CD4-positive, alpha-beta T cell (primary cell): Measurements from ENCODE around the gene TGFB1I1. TPM values are rescaled to one million over a fixed set of nuclear protein-coding genes. Genes with fewer than 3 reads are reported as not detected.

ENCODE experiments used
- ATAC-seq: fragments of 200-7000 bp; cut with Tn5 transposase; one replicate; pipeline ENCODE4 v1.10.0; 2022; ENCODE audit warnings: mild to moderate bottlenecking; ENCODE audit not compliant: poor library complexity
- CTCF ChIA-PET: fragments of 350-600 bp; sonication (Branson Sonifier 250); formaldehyde crosslinking; loops from one replicate; lab custom pipeline; 2021; ENCODE audit warnings: antibody characterized with exemption, inconsistent platforms; lab: Charles Lee
- POLR2A ChIA-PET: fragments of 350-600 bp; sonication (Branson Sonifier 250); formaldehyde crosslinking; loops from one replicate; lab custom pipeline; 2021; ENCODE audit warnings: antibody characterized with exemption, inconsistent platforms; lab: Charles Lee
- DNase-seq, 14 experiments: peaks; one replicate each; pipeline ENCODE4 v3.0.0-alpha.2; 2013 to 2020; ENCODE audit warnings: mixed read lengths in 2 of 14
- H3K27ac ChIP-seq, 2 donors: one replicate each; pipeline versions ENCODE4 v1.5.1 to v1.7.0; 2013; ENCODE audit warnings: low read length in 2 of 2, low read depth in 1 of 2, mild to moderate bottlenecking in 1 of 2
- H3K27me3 ChIP-seq, 2 experiments: 1 replicate in 1 of 2; 2 replicates in 1 of 2; pipeline versions ENCODE4 v1.6.1 to v1.7.0; 2013; ENCODE audit warnings: low read length in 2 of 2, control low read depth in 1 of 2, mild to moderate bottlenecking in 1 of 2, moderate library complexity in 1 of 2; ENCODE audit not compliant: insufficient read depth in 2 of 2, control insufficient read depth in 1 of 2
- H3K36me3 ChIP-seq: one replicate; pipeline ENCODE4 v1.6.1; 2013; ENCODE audit warnings: low read length, control low read depth; ENCODE audit not compliant: insufficient read depth
- H3K4me1 ChIP-seq: one replicate; pipeline ENCODE4 v1.6.1; 2013; ENCODE audit warnings: low read length, control low read depth; ENCODE audit not compliant: insufficient read depth
- H3K4me3 ChIP-seq: one replicate; pipeline ENCODE4 v1.5.1; 2013; ENCODE audit warnings: mild to moderate bottlenecking, low read length, moderate library complexity
- H3K9me3 ChIP-seq, 2 experiments: 1 replicate in 1 of 2; 2 replicates in 1 of 2; pipeline versions ENCODE4 v1.6.1 to v1.7.0; 2013; ENCODE audit warnings: low read length in 2 of 2, mild to moderate bottlenecking in 2 of 2, control low read depth in 1 of 2, moderate library complexity in 1 of 2; ENCODE audit not compliant: control insufficient read depth in 1 of 2, insufficient read depth in 1 of 2
- H3K27ac Mint-ChIP-seq: one replicate; pipeline ENCODE4 v1.8.0; 2020; ENCODE audit warnings: mixed read lengths
- H3K27me3 Mint-ChIP-seq: one replicate; pipeline ENCODE4 v1.8.0; 2021; ENCODE audit warnings: mixed read lengths
- H3K36me3 Mint-ChIP-seq: one replicate; pipeline ENCODE4 v1.8.0; 2021; ENCODE audit warnings: low read depth, mixed read lengths
- H3K4me1 Mint-ChIP-seq: one replicate; pipeline ENCODE4 v1.8.0; 2021; ENCODE audit warnings: low read depth, mixed read lengths
- H3K4me3 Mint-ChIP-seq: one replicate; pipeline ENCODE4 v1.8.0; 2020; ENCODE audit warnings: mild to moderate bottlenecking, mixed read lengths
- H3K9me3 Mint-ChIP-seq: one replicate; pipeline ENCODE4 v1.8.0; 2020; ENCODE audit warnings: mixed read lengths
- intact Hi-C, 2 experiments: fragments of 100-400 bp; cut with DNase I in 1 of 2; cut with micrococcal nuclease in 1 of 2; formaldehyde crosslinking; loops; one replicate each; pipeline versions ENCODE4 v1.15.1 to v1.9.0; 2023 to 2025; cut with DNase I, micrococcal nuclease
- total RNA-seq, 174 experiments: library from RNA in 2 of 174; stranded (reverse) in 2 of 174; gene quantifications; one replicate each; pipeline ENCODE4 v1.2.3 and lab custom pipeline; 2021 to 2026
- TF ChIP-seq, protein P1 (sequence below): fragments of 200-600 bp; IDR thresholded peaks from one replicate; pipeline ENCODE4 v1.8.0; 2022; ENCODE audit warnings: antibody characterized with exemption, mild to moderate bottlenecking

TGFB1I1 gene
- total RNA-seq, 2 experiments from 2014 or later, result 0.36 to 0.42 TPM

DNA sequence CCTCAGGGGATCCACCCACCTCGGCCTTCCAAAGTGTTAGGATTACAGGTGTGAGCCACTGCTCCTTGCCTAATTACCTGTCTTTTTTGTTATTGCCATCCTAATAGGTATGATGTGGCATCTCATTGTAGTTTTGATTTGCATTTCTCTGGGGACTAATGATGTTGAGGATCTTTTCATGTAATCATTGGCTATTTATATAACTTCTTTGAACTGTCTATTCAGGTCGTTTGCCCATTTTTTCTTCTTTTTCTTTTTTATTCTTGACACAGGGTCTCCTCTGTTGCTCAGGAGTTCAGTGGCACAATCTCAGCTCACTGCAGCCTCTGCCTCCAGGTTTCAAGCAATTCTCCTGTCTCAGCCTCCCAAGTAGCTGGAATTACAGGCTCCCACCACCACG is 1.3 kb upstream of the TGFB1I1 start:
- DNase-seq, result no peak
- H3K27ac Mint-ChIP-seq, result no peak overlapping the region
- no peaks in the 10 kb centered on the region for H3K9me3 Mint-ChIP-seq
- H3K4me1 Mint-ChIP-seq, result peaks cover 10% of the 10 kb centered on the region
- intact Hi-C loops, result loop anchor here in 1 of 2 experiments (5.0 kb wide), 1 partner anchor 387 kb away; no protein-coding TSS in a partner anchor
- H3K4me3 Mint-ChIP-seq, result no peak overlapping the region
- H3K36me3 ChIP-seq, result peaks cover 8% of the 10 kb centered on the region
- POLR2A ChIA-PET, result interaction anchor here (1.6 kb wide), 1 partner anchor 10 kb away, joined by 7 read pairs; no protein-coding TSS in a partner anchor
- peaks cover 12% of the 10 kb centered on the region for H3K36me3 Mint-ChIP-seq
- TF ChIP-seq, protein P1, sequence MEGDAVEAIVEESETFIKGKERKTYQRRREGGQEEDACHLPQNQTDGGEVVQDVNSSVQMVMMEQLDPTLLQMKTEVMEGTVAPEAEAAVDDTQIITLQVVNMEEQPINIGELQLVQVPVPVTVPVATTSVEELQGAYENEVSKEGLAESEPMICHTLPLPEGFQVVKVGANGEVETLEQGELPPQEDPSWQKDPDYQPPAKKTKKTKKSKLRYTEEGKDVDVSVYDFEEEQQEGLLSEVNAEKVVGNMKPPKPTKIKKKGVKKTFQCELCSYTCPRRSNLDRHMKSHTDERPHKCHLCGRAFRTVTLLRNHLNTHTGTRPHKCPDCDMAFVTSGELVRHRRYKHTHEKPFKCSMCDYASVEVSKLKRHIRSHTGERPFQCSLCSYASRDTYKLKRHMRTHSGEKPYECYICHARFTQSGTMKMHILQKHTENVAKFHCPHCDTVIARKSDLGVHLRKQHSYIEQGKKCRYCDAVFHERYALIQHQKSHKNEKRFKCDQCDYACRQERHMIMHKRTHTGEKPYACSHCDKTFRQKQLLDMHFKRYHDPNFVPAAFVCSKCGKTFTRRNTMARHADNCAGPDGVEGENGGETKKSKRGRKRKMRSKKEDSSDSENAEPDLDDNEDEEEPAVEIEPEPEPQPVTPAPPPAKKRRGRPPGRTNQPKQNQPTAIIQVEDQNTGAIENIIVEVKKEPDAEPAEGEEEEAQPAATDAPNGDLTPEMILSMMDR, result no peak
- H3K27me3 Mint-ChIP-seq, result peaks cover 13% of the 10 kb centered on the region
- peaks cover 47% of the 10 kb centered on the region for H3K4me1 ChIP-seq
- no peak overlapping the region for H3K27ac ChIP-seq
- CTCF ChIA-PET, result no interaction called here
- H3K9me3 ChIP-seq, result peaks cover 0 to 6% of the 10 kb centered on the region in 2 experiments
- ATAC-seq, result no peak
- peaks cover 10 to 24% of the 10 kb centered on the region in 2 experiments for H3K27me3 ChIP-seq
- H3K4me3 ChIP-seq, result no peak overlapping the region

DNA sequence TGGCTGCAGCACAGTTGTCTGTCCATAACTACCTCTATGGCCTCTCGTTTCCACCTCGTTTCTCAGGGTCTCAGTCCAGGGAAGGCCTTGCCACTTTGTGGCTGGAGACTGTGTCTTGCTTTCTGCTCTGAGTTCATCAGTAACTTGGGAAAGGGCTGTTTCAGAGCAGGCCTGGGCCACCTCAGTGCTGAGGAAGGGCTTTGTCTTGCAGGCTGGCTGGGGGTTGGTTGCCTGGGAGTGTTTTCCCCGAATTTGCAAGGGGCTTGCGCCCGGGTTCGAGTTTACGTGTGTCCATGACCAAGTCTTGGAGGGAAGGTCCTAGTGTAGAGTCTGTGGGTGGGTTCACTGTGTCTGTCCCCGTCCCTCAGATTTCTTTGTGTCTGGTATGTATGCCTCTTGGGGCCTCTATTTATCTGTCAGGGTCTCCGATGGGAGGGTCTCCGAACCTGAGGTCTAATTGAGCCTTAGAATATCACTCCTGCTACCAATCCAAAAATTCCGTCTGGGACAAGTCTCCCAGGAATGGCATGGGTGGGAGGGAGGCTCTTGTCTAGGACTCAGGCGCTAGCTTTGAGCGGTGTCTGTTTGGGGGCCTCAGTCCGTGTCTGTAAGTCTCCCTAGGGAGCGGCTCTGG is 594 bp upstream of the TGFB1I1 start:
- Mint-ChIP-seq H3K27ac (no peak overlapping the region), H3K9me3 (no peaks in the 10 kb centered on the region), H3K4me1 (peaks cover 17% of the 10 kb centered on the region), H3K36me3 (peaks cover 10% of the 10 kb centered on the region), H3K27me3 (peaks cover 13% of the 10 kb centered on the region), H3K4me3 (no peak overlapping the region)
- CTCF ChIA-PET, result no interaction called here
- ATAC-seq (no peak), DNase-seq (peak in 1 of 14 experiments; percentile 14)
- TF ChIP-seq, protein P1, result no peak
- peaks cover 10 to 24% of the 10 kb centered on the region in 2 experiments for H3K27me3 ChIP-seq
- H3K4me1 ChIP-seq, result peaks cover 52% of the 10 kb centered on the region
- peaks cover 0 to 6% of the 10 kb centered on the region in 2 experiments for H3K9me3 ChIP-seq
- POLR2A ChIA-PET, result interaction anchor here (1.6 kb wide), 1 partner anchor 11 kb away, joined by 7 read pairs; no protein-coding TSS in a partner anchor
- no peak overlapping the region for H3K4me3 ChIP-seq
- H3K36me3 ChIP-seq, result peaks cover 5% of the 10 kb centered on the region
- H3K27ac ChIP-seq, result no peak overlapping the region
- intact Hi-C loops, result loop anchor here in 1 of 2 experiments (5.0 kb wide), 1 partner anchor 386 kb away; no protein-coding TSS in a partner anchor

DNA sequence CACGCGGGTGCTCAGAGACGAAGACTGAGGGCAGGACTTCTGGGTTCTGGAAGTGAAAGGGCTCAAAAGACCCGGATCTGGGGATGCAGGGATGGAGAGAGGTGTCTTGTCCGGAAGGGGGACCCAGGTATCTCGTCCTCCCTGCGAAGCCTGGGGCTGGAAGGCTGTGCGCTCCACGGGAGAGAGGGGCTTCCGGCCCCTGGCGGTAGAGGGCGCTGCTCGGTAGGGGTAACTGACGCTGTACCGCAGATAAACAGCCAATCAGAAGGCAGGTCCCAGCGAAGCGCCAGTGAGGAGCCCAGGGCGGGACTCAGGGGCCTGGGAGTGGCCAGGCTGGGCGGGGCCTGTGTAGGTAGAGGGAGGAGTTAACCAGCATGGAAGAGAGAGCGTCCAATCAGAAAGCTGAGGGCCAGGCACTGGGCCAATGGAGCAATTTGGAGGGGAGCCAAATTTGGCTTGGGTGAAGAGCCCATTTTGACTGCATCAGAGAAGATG is 804 bp downstream of the TGFB1I1 start:
- H3K27me3 Mint-ChIP-seq, result peaks cover 13% of the 10 kb centered on the region
- intact Hi-C loops, result loop anchor here in 1 of 2 experiments (5.0 kb wide), 1 partner anchor 385 kb away; no protein-coding TSS in a partner anchor
- Histone ChIP-seq H3K4me3 (no peak overlapping the region), H3K9me3 (peaks cover 0 to 6% of the 10 kb centered on the region in 2 experiments), H3K27me3 (peaks cover 10 to 24% of the 10 kb centered on the region in 2 experiments), H3K36me3 (no peaks in the 10 kb centered on the region), H3K27ac (no peak overlapping the region), H3K4me1 (peaks cover 51% of the 10 kb centered on the region)
- ATAC-seq (peak; percentile 23), DNase-seq (peak in 5 of 14 experiments; percentile 38 to 72 (median 51))
- CTCF ChIA-PET, result no interaction called here
- H3K27ac Mint-ChIP-seq, result no peak overlapping the region
- TF ChIP-seq, protein P1, result no peak
- no peaks in the 10 kb centered on the region for H3K36me3 Mint-ChIP-seq
- H3K4me3 Mint-ChIP-seq, result peak overlapping the region; percentile 76
- POLR2A ChIA-PET, result no interaction called here
- H3K4me1 Mint-ChIP-seq, result peaks cover 25% of the 10 kb centered on the region
- no peaks in the 10 kb centered on the region for H3K9me3 Mint-ChIP-seq
